UCSD-AML1 (cell line): Measurements from ENCODE around the gene ASAP2.

Experiments
- DNase-seq: peaks from one replicate; lab custom pipeline; 2025; ENCODE audit not compliant: unreplicated experiment; lab: John Stamatoyannopoulos, UW

Gene ASAP2

DNA sequence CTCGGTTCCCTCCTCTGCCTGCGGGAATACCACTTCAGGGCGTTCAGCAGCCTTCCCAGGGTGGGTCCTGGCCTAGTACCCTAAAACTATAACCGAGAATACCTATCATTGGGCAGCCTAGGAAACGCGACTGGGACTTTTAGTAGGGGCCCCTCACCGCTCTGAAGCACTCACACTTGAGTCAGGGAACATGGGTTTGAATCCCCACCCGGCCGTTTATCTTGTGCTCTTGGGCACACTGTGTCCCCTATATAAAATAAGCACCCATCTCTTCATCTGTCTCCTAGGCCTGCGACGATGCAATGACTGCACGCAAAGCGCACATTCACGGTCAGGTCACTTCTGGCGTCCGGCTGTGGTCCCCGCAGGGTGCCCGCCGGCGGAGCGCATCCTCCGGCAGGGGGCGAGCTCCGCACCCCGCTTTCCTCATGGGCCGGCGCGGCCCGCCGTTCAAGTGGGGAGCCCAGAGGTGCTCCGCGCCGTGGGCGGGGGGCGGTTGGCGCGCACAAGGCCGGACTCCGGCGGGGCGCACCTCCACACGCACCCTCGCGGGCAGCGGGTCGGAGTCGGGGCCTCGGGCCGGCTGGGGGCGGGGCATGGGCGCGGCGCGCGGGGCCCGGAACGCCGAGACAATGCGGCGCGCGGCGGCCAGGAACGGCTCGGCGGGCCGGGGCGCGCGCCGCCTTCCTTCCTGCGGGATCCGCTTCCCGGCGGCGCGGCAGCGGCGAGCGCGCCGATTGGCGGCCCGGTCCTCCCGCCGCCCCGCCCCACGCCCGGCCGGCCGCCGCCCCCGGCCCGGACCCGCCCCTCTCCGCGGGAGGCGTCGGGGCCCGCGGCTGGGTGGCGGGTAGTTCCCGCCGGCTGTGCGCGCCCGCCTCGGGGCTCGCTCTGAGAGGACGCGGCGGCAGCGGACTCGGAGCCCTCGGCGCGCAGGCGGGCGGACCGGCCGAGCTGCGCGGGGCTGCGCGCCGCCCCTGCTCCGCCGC, at the start of gene ASAP2:
TSS of gene ASAP2 (plus strand) at position 850 of the 986 bp plus-strand sequence. CDS start 293 bp downstream, outside the sequence.
- DNase-seq = peak; percentile 84

DNA sequence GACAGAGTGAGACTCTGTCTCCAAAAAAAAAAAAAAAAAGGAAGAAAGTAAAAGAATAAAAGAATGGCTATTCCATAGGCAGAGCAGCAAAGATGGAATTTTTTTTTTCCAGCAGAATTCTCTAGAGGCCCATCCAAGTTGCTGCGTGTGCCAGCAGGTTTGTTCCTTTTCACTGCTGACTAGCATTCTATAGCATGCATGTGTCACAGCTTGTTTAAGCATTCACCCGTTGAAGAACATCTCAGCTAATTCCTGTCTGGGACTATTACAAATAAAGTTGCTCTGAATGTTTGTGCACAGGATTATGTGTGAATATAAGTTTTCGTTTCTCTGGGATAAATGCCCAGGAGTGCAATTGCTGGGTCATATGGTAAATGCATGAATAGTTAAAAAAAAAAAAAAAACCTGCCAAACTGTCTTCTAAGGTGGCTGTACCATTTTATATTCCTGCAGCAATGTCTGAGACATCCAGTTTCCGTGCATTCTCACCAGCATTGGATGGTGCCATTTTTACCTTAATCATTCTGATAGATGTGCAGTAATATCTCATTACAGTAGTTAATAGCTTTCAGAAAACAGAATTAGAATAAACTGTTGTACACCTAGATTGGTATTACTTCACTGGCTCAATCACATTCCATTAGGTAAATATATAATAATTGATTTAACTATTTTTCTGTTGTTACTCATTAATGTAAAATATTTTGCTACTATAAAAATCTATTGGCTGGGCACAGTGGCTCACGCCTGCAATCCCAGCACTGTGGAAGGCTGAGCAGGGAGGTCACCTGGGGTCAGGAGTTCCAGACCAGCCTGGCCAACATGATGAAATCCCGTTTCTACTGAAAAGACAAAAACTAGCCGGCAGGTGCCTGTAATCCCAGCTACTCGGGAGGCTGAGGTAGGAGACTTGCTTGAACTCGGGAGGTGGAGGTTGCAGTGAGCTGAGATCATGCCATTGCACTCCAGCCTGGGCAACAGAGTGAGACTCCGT, 47.5 kb upstream of the ASAP2 start:
- no peak for DNase-seq

DNA sequence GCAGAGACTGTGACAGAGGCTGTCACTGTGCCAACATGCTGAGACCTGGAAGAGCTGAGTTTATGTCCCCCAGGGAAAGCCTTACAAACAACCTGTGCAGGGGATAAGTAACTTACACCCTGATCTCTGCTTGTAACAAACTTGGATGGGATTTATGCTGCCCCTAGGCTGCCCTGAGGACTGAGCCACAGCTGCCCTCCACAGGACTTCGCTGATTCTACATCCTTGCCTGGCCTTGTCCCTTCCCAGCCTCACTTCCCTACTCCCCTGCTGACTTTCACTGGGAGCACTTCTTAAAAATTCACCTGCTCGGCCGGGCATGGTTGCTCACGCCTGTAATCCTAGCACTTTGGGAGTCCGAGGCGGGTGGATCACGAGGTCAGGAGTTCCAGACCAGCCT, 45.9 kb upstream of the ASAP2 start:
- DNase-seq = no peak

DNA sequence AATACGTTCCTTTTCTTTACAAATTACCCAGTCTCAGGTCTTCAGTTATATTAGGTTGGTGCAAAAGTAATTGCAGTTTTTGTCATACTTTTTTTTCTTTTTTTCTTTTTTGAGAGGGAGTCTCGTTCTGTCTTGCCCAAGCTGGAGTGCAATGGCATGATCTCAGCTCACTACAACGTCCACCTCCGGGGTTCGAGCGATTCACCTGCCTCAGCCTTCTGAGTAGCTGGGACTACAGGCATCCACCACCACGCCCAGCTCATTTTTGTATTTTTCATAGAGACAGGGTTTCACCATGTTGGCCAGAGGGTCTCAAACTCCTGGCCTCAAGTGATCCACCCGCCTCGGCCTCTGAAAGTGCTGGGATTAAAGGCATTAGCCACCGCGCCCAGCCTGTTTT, 43.8 kb upstream of the ASAP2 start:
- DNase-seq = no peak

DNA sequence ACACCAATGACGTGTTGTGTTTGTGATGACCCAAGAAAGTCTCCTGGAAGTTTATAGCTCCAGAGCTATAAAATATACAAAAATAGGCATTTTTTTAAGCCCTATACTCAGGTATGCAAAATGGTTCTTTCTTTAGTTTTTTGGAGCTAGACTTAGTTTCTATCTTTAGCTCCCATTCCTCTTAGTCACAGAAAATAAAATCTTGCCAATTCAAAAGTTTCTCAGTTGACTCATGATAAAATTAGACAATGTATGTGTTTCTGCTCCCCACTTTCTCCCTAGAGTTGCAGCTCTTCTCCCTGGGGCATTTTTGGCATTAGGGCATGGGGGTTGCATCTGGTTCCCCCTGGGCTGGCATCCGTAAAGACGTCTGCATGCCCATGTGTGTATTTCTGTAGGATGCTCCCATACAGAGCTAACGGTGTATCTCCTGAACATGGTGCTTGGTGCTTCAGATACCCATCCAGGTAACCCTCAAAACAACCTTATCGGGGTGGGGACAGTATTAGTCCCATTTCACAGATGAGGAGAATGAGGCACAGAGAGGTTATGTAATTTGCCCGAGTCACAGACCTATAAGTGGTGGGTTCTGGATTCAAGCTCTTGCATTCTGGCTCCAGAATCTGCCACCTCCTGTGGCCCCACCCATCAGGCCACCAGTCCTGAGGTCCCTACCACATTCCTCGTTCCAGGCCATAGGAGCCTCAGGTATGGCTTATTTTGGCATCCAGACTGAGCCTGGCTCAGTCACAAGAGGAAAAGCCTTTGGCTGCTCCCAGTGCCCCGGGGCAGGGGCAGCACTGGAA, 43.1 kb upstream of the ASAP2 start:
- no peak for DNase-seq

DNA sequence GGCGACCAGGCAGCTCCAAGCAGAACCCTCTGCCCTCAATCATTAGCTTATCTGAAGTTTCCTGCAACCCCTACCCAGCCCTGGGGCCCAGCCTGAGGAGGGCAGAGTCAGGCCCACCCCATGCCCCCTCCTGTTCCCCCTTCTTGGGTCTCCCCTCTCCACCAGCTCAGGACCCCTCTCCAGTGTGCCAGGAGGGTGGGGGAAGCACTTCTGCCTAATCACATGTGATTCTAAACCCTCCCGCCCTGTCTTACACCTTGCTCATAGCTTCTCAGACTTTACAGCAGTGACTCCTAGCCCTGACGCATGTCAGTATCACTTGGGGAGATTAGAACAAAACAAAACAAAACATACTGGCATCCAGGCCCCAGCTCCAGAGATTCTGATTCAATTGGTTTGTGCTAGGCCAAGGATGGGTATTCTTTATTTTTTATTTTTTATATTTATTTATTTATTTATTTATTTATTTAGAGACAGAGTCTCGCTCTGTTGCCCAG, 42.5 kb upstream of the ASAP2 start:
- no peak for DNase-seq

DNA sequence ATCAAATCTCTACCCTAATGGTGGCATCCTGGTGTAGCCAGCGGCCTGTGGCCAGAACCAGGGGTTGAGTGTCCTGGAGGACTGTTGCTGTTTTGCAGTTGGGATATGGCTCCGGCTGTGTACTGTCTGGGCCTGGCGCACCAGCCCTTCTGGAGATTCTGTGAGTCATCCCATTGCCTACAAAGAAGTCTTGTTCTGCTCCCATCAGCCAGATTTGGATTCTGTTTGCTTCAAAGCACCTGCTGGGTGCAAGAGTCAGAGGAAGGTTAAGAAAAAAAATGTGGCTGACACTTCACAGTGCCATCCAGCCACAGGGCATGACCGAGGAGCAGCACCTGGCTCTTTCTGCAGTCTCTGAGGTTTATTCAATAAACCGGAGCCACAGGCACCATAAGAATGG, 41.0 kb upstream of the ASAP2 start:
- DNase-seq = no peak

DNA sequence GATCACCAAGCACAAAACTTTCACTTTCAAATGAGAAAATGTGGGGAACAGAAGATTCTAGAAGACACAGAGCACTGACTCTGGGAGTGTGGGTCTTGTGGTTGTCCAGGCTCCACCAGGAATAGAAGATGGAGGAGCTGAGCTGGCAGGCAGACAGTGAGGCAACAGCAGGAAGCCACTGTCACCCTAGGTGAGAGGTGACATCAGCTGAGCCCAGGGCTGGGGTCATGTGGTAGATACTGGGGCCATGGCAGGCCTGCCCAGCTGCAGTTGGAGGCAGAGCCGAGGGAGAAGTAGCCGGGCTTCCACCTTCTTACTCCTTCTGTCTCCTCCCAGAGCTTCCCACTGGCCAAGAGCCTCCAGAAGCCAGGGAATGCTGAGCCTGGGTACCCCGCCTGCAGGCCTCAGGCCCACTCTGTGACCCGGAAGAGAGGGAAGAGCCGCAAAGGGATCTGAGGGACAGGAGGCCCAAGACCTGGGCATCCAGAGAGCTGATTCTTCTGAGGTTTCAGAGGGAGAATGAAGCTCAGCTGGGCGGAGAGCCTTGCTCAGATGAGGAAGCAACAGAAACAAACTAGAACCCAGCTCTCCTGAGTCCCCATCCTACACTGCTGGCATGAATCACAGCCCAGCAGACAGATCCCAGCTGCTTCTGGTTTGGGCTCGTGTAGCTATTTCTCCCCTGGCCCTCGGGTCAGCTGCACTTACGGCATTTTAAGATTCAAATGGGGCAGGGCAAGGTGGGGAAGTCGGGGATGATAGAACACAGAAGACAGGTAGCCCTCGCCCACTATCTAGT, 39.8 kb upstream of the ASAP2 start:
- no peak for DNase-seq

DNA sequence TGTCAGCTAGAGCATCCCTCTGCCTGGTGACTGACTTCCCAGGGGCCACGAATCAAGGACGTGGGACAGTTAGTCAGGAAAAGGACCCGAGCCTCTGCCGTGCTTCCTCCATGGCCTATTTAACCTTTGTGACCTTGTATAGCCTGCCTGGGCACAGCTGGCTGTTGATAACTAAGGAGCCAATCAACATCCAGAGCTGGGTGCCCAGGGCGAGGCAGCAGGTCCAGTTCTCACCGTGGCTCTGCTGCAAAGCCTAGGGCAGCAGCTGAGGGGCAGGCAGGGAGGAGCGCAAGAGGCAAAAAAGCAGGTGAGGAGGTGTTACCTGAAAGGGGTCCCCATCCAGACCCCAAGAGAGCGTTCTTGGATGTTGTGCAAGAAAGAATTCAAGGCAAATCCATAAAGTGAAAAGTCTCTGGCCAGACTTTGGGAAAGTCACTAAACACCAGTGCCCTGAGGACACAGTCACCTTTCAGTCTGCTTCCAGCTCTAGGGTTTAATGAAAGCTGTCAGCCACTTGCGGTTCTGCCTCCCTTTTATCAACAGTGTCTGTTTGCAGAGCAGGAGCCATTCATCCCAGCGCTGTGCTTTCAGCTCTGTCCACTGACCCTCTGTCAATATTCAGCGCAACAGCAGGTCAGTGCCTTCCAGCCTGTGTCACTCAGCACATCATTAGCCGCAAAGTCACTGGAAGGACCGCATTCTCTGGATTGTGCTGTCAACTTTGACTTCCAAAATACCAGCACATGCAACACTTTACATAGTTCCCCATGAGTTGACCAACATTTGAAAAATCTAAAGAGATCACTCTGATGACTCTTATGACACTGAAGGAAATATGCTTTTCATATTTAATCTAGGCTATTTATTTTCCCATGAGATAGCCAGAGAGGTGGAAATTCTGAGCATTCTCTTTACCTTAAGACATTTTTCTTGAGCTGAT, 38.6 kb upstream of the ASAP2 start:
- no peak for DNase-seq

DNA sequence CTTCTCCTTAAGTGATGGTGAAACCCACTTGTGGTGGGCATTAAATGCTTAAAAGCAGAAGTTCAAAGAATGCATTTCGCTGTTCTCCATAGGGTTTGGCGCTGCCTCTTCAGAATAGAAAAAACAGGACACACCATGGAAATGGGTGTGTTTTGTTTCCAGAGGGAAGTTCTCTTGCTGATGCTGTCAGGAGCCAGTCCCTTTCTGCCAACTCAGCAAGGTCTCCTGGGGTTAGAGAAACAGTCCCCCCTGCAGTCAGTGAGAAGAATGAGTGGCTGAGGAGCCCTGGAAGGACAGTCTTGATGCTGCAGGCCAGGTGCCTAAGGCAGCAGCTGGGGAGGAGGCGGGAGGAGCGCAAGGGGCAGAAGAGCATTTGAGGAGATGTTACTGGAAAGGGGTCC, 37.8 kb upstream of the ASAP2 start:
- no peak for DNase-seq

DNA sequence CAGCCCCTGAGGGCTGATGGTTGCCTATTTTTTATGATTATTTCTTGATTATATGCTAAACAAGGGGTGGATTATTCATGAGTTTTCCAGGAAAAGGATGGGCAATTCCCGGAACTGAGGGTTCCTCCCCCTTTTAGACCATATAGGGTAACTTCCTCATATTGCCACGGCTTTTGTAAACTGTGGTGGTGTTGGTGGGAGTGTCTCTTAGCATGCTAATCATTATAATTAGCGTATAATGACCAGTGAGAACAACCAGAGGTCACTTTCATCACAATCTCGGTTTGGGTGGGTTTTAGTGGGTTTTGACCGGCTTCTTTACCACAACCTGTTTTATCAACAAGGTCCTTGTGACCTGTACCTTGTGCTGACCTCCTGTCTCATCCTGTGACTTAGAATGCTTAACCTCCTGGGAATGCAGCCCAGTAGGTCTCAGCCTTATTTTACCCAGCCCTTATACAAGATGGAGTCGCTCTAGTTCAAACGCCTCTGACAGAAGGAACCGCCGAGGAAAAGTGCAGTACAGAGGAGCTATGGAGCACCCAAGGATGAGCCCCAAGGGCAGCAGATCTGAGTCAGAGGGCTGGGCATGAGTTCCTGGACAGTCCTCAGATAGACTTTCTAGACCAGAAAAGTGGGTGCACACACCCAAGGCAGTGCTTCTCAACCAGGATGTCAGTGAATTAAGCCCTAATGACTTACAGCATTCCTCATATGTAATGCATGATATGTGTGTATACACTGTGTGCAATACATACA, 37.1 kb upstream of the ASAP2 start:
- no peak for DNase-seq

DNA sequence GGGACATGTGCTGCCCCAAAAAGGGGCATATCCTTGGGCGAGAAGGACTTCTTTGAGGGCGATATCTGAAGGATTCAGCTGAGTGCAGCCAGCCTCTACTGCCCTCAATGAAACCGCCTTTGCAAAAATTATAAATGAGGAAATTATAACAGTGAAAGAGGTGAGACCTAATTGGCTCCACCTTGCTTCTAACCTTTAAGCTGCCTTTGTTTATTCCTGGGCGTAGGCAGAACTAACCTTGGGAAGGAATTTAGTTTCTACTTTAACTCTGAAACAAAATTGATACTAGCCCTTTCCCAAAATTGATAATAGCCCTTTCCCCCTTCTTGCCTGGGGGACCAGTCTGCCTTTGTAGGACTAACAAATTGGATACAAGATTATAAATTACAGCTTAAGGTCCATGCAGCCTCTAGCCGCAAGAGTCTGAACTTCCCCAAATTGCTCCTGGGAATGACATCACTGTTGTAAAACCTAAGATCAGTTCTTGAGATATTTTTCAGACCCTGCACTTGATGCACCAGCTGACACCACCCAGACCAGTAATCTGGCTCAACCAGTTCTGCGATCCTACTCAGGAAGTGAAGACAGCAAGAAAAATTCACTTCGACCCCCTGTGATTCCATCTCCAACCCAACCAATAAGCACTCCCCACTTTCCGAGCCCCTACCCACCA, 36.0 kb upstream of the ASAP2 start:
- DNase-seq = no peak

DNA sequence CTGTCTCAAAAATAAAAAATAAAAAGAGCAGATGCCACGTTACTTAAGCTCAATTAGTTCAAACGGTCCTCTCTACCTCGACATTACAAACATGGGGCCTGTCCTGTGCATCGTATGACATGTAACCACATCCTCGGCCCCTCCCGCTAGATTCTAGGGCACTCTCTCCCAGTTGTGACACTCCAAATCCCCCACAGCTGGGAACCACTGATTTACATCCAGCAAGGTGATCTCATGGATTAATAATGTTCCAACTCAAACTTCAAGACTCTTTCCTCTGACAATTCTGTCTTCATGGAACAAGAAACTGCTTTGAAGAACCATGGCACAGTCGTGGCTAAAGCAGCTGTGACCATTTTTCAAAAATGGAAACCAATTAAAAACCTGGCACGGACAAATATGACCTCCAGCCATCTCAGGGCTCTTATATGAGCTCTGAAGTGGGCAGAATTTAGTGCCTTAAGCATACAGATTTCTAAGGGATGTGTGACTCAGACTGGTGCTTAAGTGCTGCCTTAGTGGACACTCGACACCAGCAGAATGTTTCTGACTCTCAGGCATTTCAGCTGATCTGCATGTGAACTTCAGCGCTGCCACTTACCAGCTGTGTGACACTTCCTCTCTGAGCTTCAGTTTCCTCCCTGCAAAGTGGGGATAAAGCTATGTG, 31.7 kb upstream of the ASAP2 start:
- DNase-seq = peak; percentile 42

DNA sequence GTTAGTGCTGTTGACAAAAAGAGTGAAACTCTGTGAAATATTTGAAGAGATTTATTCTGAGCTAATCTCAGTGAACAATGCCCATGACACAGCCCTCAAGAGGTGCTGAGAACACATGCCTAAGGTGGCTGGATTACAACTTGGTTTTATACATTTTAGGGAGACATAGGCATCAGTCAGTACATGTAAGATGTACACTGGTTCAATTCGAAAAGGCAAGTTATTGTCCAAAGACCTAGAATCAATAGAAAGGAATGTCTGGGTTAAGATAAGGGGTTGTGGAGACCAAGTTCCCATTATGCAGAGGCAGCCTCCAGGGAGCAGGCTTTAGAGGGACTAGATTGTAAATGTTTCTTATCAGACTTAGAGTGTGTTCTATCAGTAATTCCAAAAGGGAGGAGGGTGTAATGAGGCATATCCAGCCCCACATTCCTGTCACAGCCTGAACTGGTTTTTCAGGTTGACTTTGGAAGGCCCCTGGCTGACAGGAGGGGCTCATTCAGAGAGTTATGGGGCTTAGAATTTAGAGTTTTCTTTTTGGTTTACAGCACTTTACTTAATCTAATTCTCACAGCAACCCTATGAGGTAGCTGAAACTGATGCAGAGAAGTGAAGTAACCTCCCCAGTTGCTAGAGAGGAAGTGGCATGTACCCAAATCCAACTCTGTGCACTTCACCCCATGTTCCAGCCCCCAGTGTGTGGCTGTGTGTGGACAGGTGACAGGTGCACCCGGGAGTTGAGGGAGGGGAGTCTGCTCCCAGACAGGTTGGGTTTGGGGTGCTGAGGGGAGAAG, 28.3 kb upstream of the ASAP2 start:
- no peak for DNase-seq

DNA sequence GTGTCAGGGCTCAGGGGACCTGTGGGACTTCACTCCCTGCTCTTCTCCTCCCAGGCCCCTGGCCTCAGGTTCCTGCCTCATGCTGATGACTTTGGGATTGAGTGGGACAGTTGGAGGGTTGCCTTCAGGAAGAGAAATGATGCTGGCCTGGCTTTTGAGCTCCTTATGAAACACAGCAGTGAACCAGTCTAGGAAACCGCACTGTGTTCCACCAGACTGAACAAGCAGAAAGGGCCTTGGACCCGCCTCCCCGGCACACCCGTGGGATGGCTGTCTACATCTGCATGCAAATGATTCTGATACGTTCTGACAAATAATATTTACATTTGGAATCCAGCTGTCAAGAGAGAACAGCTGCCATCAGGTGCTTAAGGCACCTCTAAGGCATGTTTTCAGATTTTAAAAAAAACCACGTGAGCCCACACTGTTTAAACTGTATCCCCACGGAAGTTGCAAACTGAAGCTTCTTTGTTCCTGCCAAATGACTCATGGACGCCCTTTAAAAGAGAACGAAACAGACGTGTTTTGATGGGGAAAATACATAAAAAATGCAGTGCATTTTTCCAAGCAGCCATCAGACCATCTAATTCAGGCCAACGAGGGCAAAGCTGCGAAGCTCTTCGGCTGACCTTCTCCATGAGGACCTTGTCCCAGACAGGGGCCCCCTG, 27.6 kb upstream of the ASAP2 start:
- no peak for DNase-seq
